SKM-1 (cell line): ENCODE results near the gene SNX32.
A peak's percentile ranks its signal among the peaks of the same experiment; 100 is the strongest.

Experiments
- DNase-seq: peaks from one replicate; lab custom pipeline; 2025; ENCODE audit not compliant: unreplicated experiment; lab: John Stamatoyannopoulos, UW

The SNX32 gene

DNA sequence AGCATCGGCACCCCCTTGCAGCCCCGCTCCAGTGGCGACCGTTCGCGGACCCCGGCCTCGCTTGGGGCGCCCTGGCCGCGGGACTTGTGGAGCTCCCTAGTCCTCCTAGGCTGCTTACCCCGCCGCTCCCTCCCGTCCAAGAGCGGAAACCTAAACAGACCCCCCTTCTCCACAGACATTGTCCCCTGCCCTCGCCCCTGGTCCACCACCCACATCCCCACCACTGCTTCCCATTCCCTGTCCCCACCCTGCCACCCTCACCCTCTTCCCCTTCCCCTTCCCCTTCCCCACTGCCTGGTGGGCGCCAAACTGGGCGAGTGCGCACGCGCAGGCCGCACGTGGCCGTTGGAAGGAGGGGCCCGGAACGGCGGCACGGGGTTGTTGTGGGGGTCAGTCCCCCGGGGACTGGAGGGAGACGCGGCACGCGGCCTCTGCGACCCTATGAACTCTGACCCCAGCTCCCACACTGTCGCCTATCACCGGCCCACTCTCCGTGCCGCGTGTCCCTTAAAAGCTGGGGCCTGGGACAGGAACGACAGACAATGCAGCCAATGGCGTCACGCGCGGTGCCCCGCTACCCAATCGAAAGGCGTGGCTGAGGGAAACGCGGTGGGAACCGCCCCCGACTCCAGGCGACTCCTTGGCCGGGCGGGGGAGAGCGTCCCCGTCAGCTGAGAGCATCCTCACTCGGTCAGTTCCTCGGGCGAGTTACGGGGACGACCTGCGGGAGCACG, at the start of gene SNX32:
TSS of gene SNX32 (plus strand) at position 667 of the 734 bp plus-strand sequence. CDS start 103 bp downstream, outside the sequence.
- peak; percentile 82 for DNase-seq

GRCh38 chr11:65785319-65786007, 48.3 kb upstream of the SNX32 start:
- DNase-seq, result no peak

DNA sequence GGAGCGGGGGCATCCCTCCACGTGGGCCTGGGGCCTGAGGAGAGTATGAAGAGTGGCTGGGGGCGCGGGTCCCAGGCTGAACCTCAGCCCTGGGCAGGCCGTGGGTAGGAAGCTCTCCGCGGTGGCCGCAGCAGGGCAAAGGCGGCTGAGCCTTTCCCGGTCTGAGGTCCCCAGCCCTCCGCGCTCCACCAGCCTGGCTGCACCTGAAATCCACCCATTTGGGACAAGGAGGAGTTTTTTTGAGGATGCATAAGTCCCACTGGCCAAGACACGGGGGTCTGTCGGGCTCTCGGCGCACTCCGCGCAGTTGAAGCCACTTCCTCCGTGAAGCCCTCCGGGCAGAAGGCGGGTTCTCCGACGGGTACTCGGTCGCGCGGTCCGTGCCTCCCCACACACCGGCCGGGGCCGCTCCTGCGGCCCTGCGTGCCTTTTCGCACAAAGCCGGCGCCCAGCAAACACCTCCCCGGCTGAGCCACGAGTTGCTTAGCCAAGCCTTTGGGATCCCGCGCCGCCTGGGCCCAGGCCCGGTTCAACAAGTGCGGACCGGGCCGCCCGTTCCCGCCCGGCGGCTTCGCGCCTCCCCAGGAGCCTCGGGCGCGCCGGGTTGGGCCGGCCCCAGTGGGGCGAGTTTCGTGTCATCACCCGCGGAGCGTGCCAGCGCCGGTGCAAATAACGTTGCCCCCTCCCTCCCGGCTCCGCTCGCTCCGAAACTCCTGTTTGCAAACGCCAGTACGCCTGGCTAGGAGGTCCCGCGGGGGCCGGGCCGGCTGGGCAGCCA, 47.6 kb upstream of the SNX32 start:
- DNase-seq, result no peak

GRCh38 chr11:65786786-65787636, 46.8 kb upstream of the SNX32 start, which contains the start of gene OVOL1:
Gene OVOL1, plus strand, starts transcription at chr11:65787063. Its CDS starts 311 bp downstream, at chr11:65787374.
- DNase-seq, result no peak

DNA sequence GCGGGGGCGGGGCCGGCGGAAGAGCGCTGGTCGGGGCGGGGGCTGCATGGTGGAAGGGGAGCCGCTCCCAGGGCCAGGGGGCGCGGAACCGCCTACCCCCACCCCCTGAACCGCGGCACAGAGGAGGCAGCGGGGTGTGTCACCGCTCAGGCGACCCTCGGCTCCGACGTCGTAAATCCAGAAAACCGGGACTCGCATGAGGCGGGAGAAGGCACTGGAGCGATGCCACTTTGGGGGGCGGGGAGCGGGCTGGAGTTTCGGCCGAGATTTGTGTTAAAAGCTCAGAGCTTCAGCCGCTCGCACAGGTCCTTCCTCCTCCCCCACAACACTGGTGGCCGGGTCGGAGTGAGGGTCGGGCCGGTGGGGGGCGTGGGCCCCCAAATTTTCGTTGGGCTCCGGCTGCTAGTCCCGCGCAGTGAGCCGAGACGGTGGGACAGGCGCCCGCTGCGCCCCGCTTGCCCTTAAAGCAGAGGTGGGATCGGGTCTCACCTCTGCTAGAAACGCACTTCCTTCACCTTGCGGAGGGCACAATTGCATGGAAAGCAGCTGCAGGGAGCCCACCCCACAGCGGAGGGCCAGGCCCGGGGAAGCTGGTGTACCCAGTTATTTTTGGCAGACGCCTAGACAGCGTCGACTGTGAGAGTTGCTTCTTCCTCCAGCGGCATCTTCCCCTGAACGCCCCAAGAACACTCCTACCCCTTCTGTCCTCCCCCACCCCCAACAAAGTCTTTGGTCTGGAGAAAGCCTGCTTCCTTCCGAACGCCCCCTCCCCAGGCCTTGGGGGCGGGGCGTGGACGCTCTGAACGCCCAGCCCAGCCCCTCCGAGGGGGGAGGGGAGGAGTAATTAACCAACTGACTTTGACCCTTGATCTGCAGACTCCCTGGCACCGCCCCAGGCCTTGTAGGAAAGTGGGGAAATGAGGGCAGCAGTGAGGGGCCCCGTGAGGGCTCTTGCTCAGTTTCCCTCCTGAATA, 45.8 kb upstream of the SNX32 start:
- DNase-seq, result no peak

GRCh38 chr11:65788821-65789220, 44.9 kb upstream of the SNX32 start:
- no peak for DNase-seq

DNA sequence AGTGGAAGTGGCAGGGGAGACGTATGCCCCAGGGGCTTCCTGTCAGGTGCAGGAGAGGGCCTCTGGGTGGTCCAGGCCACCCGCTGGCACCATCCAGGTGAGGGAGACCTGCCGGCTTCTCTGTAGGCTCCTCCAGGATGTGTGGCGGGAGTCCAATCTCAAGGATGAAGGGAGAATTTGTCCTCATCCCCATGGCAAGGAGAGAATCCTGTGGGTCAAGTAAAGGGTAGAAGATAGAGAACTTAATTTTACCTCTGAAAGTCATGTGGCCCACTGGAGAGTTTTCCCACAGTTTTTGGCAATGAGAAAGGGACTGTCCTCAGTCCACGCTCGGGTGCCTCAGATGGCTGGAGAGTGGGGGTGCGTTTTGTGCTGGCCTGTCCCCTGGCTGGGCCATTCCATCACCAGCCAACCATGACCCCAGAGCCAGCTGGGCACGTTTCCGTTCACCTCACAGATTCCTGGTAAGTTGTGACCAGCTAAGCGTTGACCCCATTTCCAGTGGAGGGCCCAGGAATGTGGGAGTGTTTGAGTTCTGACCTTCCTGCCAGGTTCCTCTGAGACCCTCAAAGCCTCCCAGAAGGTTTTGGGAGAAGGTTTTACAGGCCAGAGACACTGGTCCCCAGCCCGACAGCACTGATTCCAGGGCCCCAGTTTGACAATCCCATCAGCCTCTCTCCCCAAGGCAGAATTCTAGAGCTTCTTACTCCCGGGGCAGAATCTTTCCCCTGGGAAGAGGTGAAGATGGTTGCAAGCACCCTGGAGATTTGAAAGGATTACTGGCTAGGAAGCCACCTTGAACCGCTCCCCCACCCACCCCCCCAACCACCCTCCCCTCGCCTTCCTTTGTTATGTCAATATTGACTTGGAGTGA, 44.3 kb upstream of the SNX32 start:
- no peak for DNase-seq

DNA sequence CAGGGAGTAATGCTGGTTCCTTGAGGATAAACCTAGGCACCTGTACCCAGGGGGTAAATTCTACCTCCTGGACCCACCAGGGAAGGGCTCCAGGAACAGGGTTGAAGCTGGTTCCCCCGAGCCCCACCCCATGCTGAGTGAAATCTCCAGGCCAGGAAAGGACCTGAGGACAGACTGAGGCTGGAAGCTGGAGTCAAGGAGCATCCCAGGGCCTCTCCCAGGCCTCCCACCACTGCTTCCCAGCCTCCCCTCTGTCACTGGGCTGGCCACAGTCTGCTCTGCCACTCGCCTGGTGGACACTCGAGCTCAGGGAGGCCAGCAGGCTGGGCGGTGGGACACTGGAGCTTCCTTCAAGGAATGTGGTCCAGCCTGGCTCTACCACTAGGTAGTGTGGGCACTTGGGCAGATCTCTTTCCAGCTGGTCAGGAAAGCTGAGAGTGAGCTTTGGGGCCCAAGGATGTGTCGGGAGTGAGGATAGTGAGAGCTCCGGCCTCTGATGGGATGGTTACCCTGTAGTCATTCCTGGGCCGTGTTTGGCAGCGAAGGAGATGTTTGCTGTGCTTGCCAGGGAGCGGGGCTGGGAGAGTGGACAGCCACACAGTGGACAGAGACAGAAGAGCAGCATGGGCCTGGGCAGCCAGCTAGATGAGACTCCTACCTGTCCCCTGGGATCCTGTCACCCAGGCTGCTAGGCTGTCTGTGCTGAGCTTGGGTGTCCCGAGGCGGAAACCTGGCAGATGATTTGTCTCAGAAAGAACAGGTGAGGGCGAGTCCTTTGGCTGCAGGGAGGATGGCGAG, 43.5 kb upstream of the SNX32 start:
- no peak for DNase-seq

DNA sequence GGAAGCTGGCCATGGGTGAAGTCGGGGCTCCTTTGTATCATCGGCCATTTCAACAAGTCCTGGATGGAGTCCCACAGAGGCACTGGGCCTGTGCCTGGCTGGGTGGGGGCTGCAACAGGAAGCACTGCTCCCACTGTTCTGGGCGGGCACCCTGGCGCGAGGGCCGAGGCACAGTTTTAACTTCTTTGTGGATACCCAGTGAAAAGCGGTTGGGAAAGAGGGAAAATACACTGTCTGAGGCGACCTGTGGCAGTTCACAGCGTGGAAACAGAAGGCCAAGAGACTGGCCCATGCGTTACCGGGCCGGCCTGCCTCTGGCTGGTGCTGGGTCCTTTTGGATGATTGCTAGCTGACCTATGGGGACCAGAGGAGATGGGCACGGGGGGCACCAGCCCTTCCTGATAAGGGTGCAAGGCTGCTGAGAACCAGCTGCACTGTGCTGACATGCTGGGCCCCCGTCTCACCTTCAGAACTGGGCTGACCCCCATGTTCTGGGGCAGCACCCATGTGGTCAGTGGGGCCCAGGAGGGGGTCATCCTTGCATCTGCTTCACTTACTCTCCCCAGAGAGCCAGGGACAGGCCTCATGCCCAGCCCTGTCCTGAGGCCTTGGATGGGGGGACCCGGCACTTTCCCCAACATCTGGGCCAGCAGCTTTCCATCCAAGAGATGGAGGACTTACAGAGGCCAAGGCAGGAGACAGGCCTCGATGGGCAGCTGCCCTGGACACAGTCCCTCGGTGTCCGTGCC, 42.7 kb upstream of the SNX32 start:
- DNase-seq, result no peak

DNA sequence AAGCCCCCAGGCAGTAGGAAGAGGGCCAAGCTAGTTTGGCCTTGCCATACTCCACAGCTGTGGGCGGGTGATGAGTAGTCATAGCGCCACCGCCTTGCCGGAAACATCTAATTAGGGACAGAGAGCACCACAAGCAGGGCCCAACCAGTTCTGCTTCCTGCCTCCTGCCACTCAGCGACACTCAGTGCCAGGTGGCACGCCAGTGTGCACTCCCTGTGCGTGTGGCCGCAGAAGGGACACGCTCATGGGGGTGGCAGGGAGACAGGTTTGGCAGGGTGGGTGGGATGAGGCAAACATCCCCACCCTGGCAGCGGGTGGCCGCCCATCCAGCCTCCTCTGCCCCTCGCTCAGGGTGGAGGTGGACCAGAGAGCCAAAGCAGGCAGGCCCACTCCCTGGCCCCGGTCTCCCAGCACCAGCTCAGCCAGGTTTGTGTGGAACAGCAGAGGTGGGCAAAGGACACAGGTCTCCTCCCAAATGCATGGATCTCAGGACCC, 42.0 kb upstream of the SNX32 start:
- peak; percentile 28 for DNase-seq

DNA sequence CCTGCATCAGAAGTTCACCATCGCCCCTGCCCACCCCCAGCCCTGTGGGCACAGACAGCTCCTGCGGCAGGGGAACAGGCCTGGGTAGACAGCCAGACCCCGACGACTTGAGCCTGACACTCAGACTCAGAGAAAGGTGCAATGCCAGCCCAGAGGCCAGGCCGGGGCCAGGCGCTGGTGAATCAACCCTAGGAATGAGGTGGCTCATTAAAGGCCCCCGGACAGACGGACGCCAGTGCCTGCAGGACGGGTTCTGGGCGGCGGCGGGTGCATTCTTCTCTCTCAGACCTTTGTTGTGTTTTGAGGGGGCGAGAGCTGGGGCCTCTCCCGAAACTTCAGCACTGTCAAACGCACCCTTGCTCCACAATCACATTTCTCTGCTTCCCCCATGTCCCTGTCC, 41.3 kb upstream of the SNX32 start:
- no peak for DNase-seq

GRCh38 chr11:65793144-65793581, 40.6 kb upstream of the SNX32 start:
- DNase-seq, result no peak

DNA sequence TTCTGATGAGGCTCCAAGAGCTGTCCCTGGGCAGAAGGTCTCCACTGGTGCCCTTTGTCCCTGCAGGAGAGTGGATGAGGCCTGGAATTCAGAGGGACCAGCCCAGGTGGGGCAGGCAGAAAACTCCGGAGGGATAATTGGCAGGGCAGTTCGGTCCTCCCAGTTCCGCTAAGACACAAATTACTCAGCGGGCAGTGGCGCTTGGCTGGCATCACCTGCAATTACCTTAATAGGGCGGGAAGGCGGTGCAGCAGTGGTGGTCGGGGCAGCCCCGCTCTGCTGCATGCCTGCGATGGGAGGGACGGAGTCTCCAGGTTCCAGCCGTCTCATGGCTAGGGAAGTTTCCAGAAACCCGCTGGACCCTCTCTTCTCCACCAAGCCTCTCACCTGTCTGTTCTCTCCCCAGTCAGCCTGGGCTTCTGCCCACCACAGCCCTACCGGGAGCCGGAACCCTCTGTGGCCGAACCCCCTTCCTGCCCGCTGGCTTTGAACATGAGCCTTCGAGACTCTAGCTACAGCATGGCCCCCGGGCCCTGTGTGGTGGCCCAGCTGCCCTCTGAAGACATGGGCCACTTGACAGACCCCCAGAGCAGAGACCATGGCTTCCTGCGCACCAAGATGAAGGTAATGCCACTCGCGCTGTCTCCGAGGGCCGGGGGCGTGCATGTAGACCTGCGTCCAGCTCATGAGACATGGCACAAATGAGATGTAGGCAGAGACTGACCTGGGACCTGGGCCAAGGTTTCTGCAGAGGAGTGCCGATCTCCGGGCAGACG, 40.0 kb upstream of the SNX32 start:
- DNase-seq, result no peak

GRCh38 chr11:65794570-65795510, 38.9 kb upstream of the SNX32 start:
- no peak for DNase-seq
